GM10847 (cell line): ENCODE data around the gene THAP3.

Experiments used
- POLR2A ChIP-seq: IDR thresholded peaks from 2 replicates; pipeline ENCODE4 v1.6.1; 2011; ENCODE audit not compliant: insufficient read length; ENCODE audit errors: extremely low read depth

The THAP3 gene

GRCh38 chr1:6599141-6599975 is 25.3 kb upstream of the THAP3 start:
- no peak for TF ChIP-seq POLR2A

- no peak for TF ChIP-seq POLR2A
Measured at GRCh38 chr1:6600410-6601048, 24.1 kb upstream of the THAP3 start.

- TF ChIP-seq POLR2A, result no peak
Measured at GRCh38 chr1:6601049-6601922, 23.4 kb upstream of the THAP3 start.

GRCh38 chr1:6601923-6602668 is 22.6 kb upstream of the THAP3 start:
- no peak for TF ChIP-seq POLR2A

- TF ChIP-seq POLR2A, result peak; percentile 78
Measured at GRCh38 chr1:6602669-6603237, 21.9 kb upstream of the THAP3 start, which contains the start of gene KLHL21. Gene KLHL21, minus strand, starts transcription at chr1:6602869. Its CDS starts 52 bp downstream, at chr1:6602817.

- TF ChIP-seq POLR2A, result no peak
Measured at GRCh38 chr1:6603238-6603914, 21.3 kb upstream of the THAP3 start.

GRCh38 chr1:6603915-6604558 is 20.6 kb upstream of the THAP3 start:
- no peak for TF ChIP-seq POLR2A

GRCh38 chr1:6612641-6613360 is 11.9 kb upstream of the THAP3 start:
- no peak for TF ChIP-seq POLR2A

GRCh38 chr1:6613361-6614018 is 11.2 kb upstream of the THAP3 start, which contains the start of gene PHF13:
Gene PHF13, plus strand, starts transcription at chr1:6613731. Its CDS starts 336 bp downstream, at chr1:6614067.
- TF ChIP-seq POLR2A, result no peak

- no peak for TF ChIP-seq POLR2A
Measured at GRCh38 chr1:6614019-6614928, 10.4 kb upstream of the THAP3 start.
